ENCODE measurements around the gene DYNLRB1.

GRCh38 chr20:34536798-34537394 is 20.7 kb downstream of the DYNLRB1 start:
- TF ChIP-seq CTCF (IDR thresholded peaks at IDR 0.05; ENCODE audit: low read depth, low read length, poor library complexity, severe bottlenecking) (peak; percentile 70), EZH2phosphoT487 (IDR thresholded peaks at IDR 0.05; ENCODE audit: borderline replicate concordance, low read length) (no peak)
